ENCODE data around the gene GAPVD1.

GAPVD1 gene

GRCh38 chr9:125410522-125410894 lies 148.9 kb downstream of the GAPVD1 start:
- H3K4me3 ChIP-seq (replicated peaks; ENCODE audit: low read depth, low read length), result peak overlapping the region; percentile 21
- TF ChIP-seq CTCF (IDR thresholded peaks at IDR 0.05; ENCODE audit: low read depth, low read length, missing control alignments), result no peak
- DNase-seq (ENCODE audit: extremely low read depth, low read depth), result no peak

- DNase-seq (ENCODE audit: extremely low read depth, low read depth), result no peak
These were observed 149.6 kb downstream of the GAPVD1 start for GRCh38 chr9:125411171-125411756.

GRCh38 chr9:125412166-125412565 lies 150.5 kb downstream of the GAPVD1 start:
- TF ChIP-seq CTCF (IDR thresholded peaks at IDR 0.05; ENCODE audit: low read depth, low read length, missing control alignments), result no peak
- no peak for DNase-seq (ENCODE audit: extremely low read depth, low read depth)
- H3K4me3 ChIP-seq (replicated peaks; ENCODE audit: low read depth, low read length), result no peak overlapping the region

More at GRCh38 chr9:125411171-125411756, 149.6 kb downstream of the GAPVD1 start:
- no peak for TF ChIP-seq CTCF (IDR thresholded peaks at IDR 0.05; ENCODE audit: low read depth, low read length, missing control alignments)
- no peak overlapping the region for H3K4me3 ChIP-seq (replicated peaks; ENCODE audit: low read depth, low read length)

GRCh38 chr9:125413579-125413978 lies 152.0 kb downstream of the GAPVD1 start:
- DNase-seq (ENCODE audit: extremely low read depth, low read depth), result no peak
- no peak for TF ChIP-seq CTCF (IDR thresholded peaks at IDR 0.05; ENCODE audit: low read depth, low read length, missing control alignments)

GRCh38 chr9:125415583-125416460 lies 154.2 kb downstream of the GAPVD1 start:
- no peak for DNase-seq (ENCODE audit: extremely low read depth, low read depth)
- TF ChIP-seq CTCF (IDR thresholded peaks at IDR 0.05; ENCODE audit: low read depth, low read length, missing control alignments), result no peak
- H3K4me3 ChIP-seq (replicated peaks; ENCODE audit: low read depth, low read length), result no peak overlapping the region

More at GRCh38 chr9:125413579-125413978, 152.0 kb downstream of the GAPVD1 start:
- no peak overlapping the region for H3K4me3 ChIP-seq (replicated peaks; ENCODE audit: low read depth, low read length)

- no peak overlapping the region for H3K4me3 ChIP-seq (replicated peaks; ENCODE audit: low read depth, low read length)
- no peak for TF ChIP-seq CTCF (IDR thresholded peaks at IDR 0.05; ENCODE audit: low read depth, low read length, missing control alignments)
- no peak for DNase-seq (ENCODE audit: extremely low read depth, low read depth)
These were observed 154.9 kb downstream of the GAPVD1 start for GRCh38 chr9:125416517-125416916.
